NCI-H748 treated with DMSO at 0.1 percent for 48 hours (cell line): ENCODE data around the gene MAP2K5.

Experiments
- DNase-seq: peaks from one replicate; lab custom pipeline; 2025; lab: John Stamatoyannopoulos, UW

Gene MAP2K5

DNA sequence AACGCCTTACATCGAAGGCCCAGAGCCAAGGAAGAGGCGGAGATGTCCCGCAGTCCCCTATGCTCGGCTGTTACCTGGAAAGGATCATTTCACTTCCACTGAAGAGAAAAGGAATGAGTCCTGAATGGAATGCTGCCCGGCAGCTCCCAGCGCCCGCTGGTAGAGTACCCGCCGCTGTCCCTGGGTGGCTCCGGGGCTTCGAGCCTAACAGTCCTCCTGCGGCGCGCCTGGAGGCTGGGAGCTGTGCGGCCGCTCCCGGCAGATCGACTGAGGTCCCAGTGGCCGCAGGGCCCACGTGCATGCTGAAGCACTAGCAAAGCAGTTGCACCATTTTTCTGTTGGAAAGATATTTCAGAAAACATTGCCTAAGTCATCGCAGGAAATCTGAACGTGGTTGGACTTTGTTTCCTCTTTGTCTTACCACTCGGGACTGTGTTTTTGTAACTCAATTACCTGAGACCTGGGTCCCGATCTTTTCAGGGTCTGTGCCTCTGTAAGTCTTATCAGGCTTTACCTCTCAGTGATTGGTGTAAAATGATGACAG is 296.4 kb downstream of the MAP2K5 start:
- DNase-seq, result peak; percentile 21

DNA sequence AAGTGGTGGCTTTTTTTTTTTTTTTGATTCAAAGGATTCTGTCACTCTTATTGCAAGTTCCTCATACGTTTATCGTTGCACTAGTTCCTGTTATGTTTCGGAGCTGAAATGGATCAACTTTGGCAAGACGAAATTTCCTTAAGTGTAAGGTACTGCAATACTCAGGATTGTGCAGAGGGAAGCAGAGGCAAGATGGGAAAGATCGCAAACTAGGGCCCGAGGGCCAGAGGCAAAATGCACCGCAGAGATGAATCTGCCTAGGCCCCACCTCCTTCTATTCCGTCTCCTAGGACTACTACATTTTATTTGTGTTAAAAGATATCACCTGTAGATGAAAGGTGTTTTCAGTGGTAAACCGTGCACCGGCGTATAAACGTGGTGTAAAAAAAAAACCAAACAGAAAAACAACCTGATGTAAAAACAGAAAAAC is 297.0 kb downstream of the MAP2K5 start:
- DNase-seq, result peak; percentile 53

DNA sequence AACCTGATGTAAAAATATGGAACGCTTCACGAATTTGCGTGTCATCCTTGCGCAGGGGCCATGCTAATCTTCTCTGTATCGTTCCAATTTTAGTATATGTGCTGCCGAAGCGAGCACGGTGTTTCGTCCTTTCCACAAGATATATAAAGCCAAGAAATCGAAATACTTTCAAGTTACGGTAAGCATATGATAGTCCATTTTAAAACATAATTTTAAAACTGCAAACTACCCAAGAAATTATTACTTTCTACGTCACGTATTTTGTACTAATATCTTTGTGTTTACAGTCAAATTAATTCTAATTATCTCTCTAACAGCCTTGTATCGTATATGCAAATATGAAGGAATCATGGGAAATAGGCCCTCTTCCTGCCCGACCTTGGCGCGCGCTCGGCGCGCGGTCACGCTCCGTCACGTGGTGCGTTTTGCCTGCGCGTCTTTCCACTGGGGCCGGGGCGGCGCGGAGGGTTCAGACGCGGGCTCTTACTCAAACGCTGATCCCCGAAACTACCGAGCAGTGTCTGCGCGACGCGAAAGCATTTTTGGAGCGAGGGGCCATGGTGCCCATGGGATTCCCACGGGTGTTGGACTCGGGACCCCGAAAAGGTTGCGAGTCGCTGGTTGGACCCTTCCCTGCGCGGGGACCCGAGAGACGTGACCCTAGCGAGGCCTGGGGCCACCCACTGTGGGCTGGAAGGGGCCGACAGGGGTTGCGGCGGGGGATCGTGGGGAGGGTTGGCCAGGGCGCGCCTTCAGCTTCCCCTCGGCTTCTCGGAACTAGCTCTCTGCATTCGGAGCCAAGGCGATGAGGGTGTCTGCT is 297.6 kb downstream of the MAP2K5 start, which contains the start of gene RNU6-1:
TSS of gene RNU6-1 (minus strand) at position 117 of the 820 bp plus-strand sequence.
- DNase-seq, result peak; percentile 74

GRCh38 chr15:67840749-67841512 is 298.4 kb downstream of the MAP2K5 start:
- peak; percentile 4 for DNase-seq

GRCh38 chr15:67841513-67841762 is 298.9 kb downstream of the MAP2K5 start:
- DNase-seq, result no peak

- DNase-seq, result no peak
Measured at GRCh38 chr15:67843092-67843501, 300.6 kb downstream of the MAP2K5 start.

DNA sequence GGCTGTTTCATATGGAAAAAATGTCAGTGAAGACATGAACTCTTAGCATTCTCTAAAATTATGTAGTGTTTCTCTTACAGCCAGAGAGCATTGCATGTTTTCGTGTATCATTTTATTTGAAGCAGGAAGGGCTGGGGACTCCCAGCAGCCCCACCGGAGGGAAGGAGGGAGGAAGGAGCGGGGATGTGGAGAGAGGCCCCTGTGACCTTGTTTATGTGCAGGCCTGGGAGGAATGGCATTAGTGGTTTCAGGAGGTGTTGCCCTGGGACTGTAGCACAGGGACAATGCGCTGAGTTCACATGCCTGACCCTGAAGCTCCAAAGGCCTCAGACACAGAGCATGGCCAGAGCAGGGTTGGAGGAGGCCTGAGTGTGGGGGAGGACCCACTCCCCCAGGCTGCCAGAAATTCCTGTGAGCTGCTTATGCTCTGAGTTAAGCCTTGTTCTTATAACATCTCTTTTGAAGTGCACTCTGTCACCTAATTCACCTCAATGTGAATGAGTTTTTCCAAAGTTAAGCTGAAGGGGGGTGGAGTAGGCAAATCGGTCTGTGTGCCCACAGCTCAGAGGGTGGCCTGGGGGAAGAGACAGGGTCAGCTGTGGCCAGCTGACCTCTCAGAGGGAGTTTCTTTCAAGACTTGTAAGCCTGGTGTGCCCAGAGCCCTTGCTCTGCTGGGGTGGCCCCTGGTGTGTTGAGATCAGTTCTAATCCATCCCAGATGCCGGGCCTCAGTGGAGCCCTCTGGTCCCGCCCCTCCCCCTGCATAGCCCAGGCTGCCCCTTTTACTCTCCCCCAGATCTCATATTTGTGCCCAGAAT is 301.3 kb downstream of the MAP2K5 start:
- DNase-seq, result no peak

DNA sequence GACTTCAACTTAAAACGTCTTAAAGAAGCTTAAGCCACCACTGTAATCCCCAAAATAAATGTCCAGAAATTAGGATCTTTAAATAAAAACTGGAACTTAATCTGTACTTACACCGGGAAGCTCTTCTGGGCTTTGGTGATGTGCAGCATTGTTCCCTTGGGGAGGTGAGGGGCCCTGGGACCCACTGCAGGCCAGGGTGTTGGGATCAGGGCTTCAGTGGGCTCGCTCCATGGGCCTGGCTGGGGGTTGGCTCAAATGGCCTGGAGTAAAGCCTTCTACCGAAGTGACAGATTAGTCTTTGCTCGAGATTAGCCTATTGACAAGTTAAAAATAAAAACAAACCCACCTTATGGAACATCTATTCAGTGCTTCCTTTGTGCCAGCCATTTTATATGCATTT is 303.5 kb downstream of the MAP2K5 start:
- no peak for DNase-seq

DNA sequence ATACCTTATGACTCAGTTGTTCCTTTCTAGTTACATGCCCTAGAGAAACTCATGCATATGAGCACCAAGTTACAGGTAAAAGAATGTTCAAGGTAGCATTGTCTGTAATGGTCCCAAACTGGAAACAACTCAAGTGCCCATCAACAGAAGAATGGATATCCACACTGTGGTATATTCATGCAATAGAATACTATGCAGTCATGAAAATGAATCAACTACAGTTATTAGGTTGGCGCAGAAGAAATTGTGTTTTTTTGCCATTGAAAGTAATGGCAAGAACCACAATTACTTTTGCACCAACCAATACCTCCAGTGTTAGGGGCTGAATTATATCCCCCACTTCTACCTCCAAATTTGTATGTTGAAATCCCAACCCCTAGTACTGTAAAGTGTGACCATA is 307.0 kb downstream of the MAP2K5 start:
- no peak for DNase-seq

DNA sequence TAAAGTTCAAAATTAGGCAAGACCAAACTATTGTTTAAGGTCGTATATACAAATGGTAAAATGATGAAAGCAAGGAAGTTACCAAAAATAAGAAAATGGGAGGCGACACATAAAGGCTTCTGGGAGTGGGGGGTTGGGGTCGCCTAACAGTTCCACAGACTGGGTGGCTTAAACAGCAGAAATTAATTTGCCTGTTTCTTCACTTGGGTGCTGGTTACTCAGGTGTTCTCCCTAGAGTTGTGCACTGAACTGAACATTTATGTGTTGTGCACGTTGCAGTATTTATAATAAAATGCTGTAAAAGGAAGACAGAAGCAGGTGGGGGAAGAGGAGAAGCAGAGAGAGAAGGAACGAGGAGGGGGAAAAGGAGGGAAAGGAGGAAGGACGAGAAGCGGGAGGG is 307.8 kb downstream of the MAP2K5 start:
- DNase-seq, result no peak

- no peak for DNase-seq
Measured at GRCh38 chr15:67850994-67851571, 308.6 kb downstream of the MAP2K5 start.

- DNase-seq, result no peak
Measured at GRCh38 chr15:67852418-67852817, 309.9 kb downstream of the MAP2K5 start.

- no peak for DNase-seq
Measured at GRCh38 chr15:67853454-67853853, 311.0 kb downstream of the MAP2K5 start.

DNA sequence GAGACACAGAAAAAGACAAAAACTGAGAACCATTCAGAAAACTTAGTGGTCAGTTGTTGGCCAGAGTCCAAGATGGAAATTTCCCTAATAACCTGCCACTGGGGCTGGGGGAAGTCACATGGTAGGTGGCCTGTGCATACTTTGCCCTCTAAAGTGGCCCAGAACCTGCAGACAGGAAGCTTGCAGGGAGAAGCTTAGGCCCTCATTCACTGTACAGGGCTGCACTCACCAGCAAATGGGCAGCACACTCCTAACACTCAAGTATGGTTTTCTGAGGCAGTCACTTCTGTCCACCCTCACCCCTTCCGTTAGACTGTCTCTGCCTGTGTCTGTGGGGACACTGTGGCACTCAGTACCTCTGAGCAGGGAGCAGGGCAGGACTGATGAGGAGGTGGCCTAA is 311.9 kb downstream of the MAP2K5 start:
- no peak for DNase-seq

DNA sequence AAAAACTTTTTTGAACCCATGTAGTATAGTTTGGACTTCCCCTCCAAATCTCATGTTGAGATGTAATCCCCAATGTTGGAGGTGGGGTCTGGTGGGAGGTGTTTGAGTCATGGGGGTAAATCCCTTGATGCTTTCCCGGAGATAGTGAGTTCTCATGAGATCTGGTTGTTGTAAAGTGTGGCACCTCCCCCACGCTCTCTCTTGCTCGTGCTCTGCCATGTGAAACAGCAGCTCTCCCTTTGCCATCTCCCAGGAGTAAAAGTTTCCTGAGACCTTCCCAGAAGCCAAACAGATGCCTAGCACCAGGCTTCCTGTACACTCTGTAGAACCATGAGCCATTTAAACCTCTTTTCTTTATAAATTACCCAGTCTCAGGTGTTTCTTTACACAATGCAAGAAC is 313.3 kb downstream of the MAP2K5 start:
- DNase-seq, result no peak
